OCI-LY3 (cell line): ENCODE data around the gene GPR146.
A peak's percentile ranks its signal among the peaks of the same experiment; 100 is the strongest.

Source experiments
- H2AFZ ChIP-seq: fragments of 200-600, 300-600 bp; shearing (Covaris generic); 2 replicates; pipeline ENCODE4 v1.6.0; 2014; ENCODE audit warnings: antibody characterized with exemption, low read depth, low read length
- H3K27ac ChIP-seq: fragments of 200-600, 300-600 bp; sonication (generic); 2 replicates; pipeline ENCODE4 v1.5.1; 2014; ENCODE audit warnings: mild to moderate bottlenecking, low read length, moderate library complexity, mixed read lengths
- H3K27me3 ChIP-seq: fragments of 200-600, 300-600 bp; sonication (generic); 2 replicates; pipeline ENCODE4 v1.6.1; 2014; ENCODE audit warnings: low read depth, low read length, mixed read lengths
- H3K36me3 ChIP-seq: fragments of 200-600, 300-600 bp; sonication (generic); replicated peaks from 2 replicates; pipeline ENCODE3; 2014; ENCODE audit warnings: low read depth, low read length, mixed read lengths
- H3K4me1 ChIP-seq: fragments of 300-600, 200-600 bp; sonication (generic); 2 replicates; pipeline ENCODE4 v1.6.1; 2014; ENCODE audit warnings: low read length, mixed read lengths
- H3K4me2 ChIP-seq: fragments of 200-600, 300-600 bp; sonication (generic); 2 replicates; pipeline ENCODE4 v1.6.1; 2014; ENCODE audit warnings: low read length, mixed read lengths
- H3K4me3 ChIP-seq: fragments of 300-600, 200-600 bp; sonication (generic); 2 replicates; pipeline ENCODE4 v1.5.1; 2014; ENCODE audit warnings: antibody characterized with exemption, mild to moderate bottlenecking, low read length, moderate library complexity
- H3K79me2 ChIP-seq: fragments of 300-600, 200-600 bp; shearing (Covaris generic); 2 replicates; pipeline ENCODE4 v1.6.1; 2014; ENCODE audit warnings: mild to moderate bottlenecking, low read length, mixed read lengths
- H3K9ac ChIP-seq: fragments of 300-600, 200-600 bp; shearing (Covaris generic); 2 replicates; pipeline ENCODE4 v1.6.0; 2014; ENCODE audit warnings: mild to moderate bottlenecking, low read length, moderate library complexity
- H3K9me3 ChIP-seq: fragments of 200-600, 300-600 bp; shearing (Covaris generic); 2 replicates; pipeline ENCODE4 v1.6.1; 2014; ENCODE audit warnings: low read length, mixed read lengths; ENCODE audit not compliant: insufficient read depth
- H4K20me1 ChIP-seq: fragments of 200-600, 300-600 bp; sonication (generic); 2 replicates; pipeline ENCODE4 v1.6.1; 2016; ENCODE audit warnings: low read length, mixed read lengths; ENCODE audit not compliant: insufficient read depth
- EZH2phosphoT487 ChIP-seq: fragments of 200-600 bp; shearing (Covaris generic); IDR thresholded peaks from 2 replicates; pipeline ENCODE4 v1.6.1; 2018; ENCODE audit warnings: antibody characterized with exemption, mixed run types, low read depth
- TF ChIP-seq, protein P1 (sequence below): fragments of 200-600, 300-600 bp; sonication (generic); IDR thresholded peaks from 2 replicates; pipeline ENCODE4 v1.5.1; 2014; ENCODE audit warnings: antibody characterized with exemption, low read length, low read depth

GPR146 gene

GRCh38 chr7:1044189-1045068 lies at the start of gene GPR146:
Gene GPR146, plus strand, starts transcription at chr7:1044546. Its CDS starts 12,970 bp downstream, at chr7:1057516.
- H3K4me1 ChIP-seq = peaks cover 20% of the 10 kb centered on the region
- H3K9me3 ChIP-seq = no peaks in the 10 kb centered on the region
- no peaks in the 10 kb centered on the region for H3K79me2 ChIP-seq
- no peak for TF ChIP-seq EZH2phosphoT487
- TF ChIP-seq, protein P1, sequence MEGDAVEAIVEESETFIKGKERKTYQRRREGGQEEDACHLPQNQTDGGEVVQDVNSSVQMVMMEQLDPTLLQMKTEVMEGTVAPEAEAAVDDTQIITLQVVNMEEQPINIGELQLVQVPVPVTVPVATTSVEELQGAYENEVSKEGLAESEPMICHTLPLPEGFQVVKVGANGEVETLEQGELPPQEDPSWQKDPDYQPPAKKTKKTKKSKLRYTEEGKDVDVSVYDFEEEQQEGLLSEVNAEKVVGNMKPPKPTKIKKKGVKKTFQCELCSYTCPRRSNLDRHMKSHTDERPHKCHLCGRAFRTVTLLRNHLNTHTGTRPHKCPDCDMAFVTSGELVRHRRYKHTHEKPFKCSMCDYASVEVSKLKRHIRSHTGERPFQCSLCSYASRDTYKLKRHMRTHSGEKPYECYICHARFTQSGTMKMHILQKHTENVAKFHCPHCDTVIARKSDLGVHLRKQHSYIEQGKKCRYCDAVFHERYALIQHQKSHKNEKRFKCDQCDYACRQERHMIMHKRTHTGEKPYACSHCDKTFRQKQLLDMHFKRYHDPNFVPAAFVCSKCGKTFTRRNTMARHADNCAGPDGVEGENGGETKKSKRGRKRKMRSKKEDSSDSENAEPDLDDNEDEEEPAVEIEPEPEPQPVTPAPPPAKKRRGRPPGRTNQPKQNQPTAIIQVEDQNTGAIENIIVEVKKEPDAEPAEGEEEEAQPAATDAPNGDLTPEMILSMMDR = peak; percentile 54
- peak within 1 kb of the TSS; percentile 86 for H3K4me2 ChIP-seq
- H3K36me3 ChIP-seq = no peaks in the 10 kb centered on the region
- no peaks in the 10 kb centered on the region for H3K27me3 ChIP-seq
- H3K27ac ChIP-seq = peak within 1 kb of the TSS; percentile 6; the same call in 1 of the 2 replicates
- H3K9ac ChIP-seq = peak within 1 kb of the TSS; percentile 52
- H2AFZ ChIP-seq = no peak within 1 kb of the TSS
- H3K4me3 ChIP-seq = peak within 1 kb of the TSS; percentile 91
- no peaks in the 10 kb centered on the region; the same call in 1 of the 2 replicates for H4K20me1 ChIP-seq

DNA sequence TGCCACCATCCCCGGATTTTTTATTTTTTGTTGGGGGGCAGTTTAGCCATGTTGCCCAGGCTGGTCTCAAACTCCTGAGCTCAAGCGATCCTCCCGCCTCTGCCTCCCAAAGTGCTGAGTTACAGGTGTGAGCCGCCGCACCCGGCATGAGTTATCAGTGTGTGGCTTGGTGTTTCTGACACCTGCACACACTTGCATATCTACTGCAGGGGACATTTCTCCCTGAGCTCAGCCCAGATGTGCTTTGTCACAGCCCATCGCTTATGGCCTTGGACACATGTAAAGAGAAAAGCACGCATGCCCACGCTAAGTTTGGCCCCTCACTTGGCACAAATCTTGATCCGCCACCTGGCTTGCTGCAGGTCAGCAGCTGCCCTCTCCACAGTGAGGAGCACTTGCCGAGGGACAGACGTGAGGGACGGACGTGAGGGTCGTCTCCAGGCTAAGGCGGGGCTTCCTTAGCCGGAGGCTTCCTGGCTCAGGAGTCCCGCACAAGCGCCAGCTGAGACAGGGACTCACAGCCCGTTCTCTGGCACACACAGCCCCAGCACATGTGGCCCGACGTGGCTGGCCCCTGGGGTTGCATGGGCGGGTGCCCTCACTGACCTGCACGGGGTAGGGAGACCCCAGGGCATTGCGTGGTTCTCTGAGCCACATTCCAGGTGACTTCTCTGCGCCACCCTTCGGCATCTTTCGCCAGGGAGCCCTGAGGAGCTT lies 49.6 kb upstream of the GPR146 start:
- Histone ChIP-seq H3K9me3 (no peaks in the 10 kb centered on the region), H3K27me3 (no peaks in the 10 kb centered on the region), H3K79me2 (no peaks in the 10 kb centered on the region), H2AFZ (no peak overlapping the region), H3K9ac (no peak overlapping the region), H3K4me1 (peaks cover 3% of the 10 kb centered on the region), H3K27ac (no peak overlapping the region), H4K20me1 (no peaks in the 10 kb centered on the region), H3K36me3 (no peaks in the 10 kb centered on the region), H3K4me3 (no peak overlapping the region), H3K4me2 (no peak overlapping the region)
- TF ChIP-seq, protein P1 = no peak
- no peak for TF ChIP-seq EZH2phosphoT487

DNA sequence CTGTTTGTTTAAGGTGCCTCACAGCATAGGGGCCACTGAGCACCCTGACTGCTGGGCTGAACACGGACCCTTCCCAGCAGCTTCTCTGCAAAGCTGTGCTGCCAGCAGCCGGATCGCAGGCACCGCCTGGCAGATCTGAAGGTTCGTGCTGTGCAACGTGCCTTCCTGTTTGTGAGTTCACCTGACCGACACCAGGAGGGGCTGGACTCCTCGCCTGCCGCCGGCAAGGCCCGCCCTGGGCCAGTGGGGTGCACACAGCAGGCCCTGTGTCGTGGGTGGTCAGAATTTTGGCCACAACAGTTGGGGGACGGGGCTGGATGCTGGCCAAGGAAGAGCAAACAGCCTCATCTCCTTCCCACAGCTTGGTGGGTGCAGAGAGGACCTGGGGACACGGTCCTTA lies 48.8 kb upstream of the GPR146 start:
- TF ChIP-seq EZH2phosphoT487 = no peak
- TF ChIP-seq, protein P1 = no peak

More for the DNA sequence above, 48.8 kb upstream of the GPR146 start:
- no peak overlapping the region for H3K4me3 ChIP-seq
- H3K4me1 ChIP-seq = peaks cover 7% of the 10 kb centered on the region
- no peaks in the 10 kb centered on the region for H3K27me3 ChIP-seq
- no peak overlapping the region for H3K27ac ChIP-seq
- H3K79me2 ChIP-seq = no peaks in the 10 kb centered on the region
- no peak overlapping the region for H2AFZ ChIP-seq
- H3K36me3 ChIP-seq = no peaks in the 10 kb centered on the region
- H3K4me2 ChIP-seq = no peak overlapping the region
- H4K20me1 ChIP-seq = no peaks in the 10 kb centered on the region
- H3K9me3 ChIP-seq = no peaks in the 10 kb centered on the region
- H3K9ac ChIP-seq = no peak overlapping the region
